ENCODE data around the gene POLG. TPM values are rescaled to one million over a fixed set of nuclear protein-coding genes. Genes with fewer than 3 reads are reported as not detected.

POLG gene
- polyA plus RNA-seq, 1 donor (not counting 4 experiments of a cell fraction or from before 2014, with no cell fraction given): 29.6 TPM

- no peak for TF ChIP-seq CTCF (optimal IDR thresholded peaks at IDR 0.05 in 1 of 3, IDR thresholded peaks at IDR 0.05 in 1 of 3, conservative IDR thresholded peaks at IDR 0.05 in 1 of 3; ENCODE audit: extremely low read depth in 1 of 3, insufficient read depth in 2 of 3, low read length in 3 of 3)
- no peak for TF ChIP-seq EZH2 (IDR thresholded peaks at IDR 0.05; ENCODE audit: low read length)
- H3K4me1 ChIP-seq (ENCODE audit: control insufficient read depth, extremely low read depth, insufficient read depth, low read length): peaks cover 2% of the 10 kb centered on the region
- H3K27ac ChIP-seq (ENCODE audit: control insufficient read depth, insufficient read depth, low read length): no peak overlapping the region
- H3K27me3 ChIP-seq (ENCODE audit: control insufficient read depth, extremely low read depth, insufficient read depth, low read length): no peaks in the 10 kb centered on the region
- DNase-seq (ENCODE audit: low read depth, low spot score) (no peak), FAIRE-seq (no peak)
- peaks cover 27% of the 10 kb centered on the region for H4K20me1 ChIP-seq (ENCODE audit: control insufficient read depth, extremely low read depth, insufficient read depth, low read length)
- peaks cover 73 to 85% of the 10 kb centered on the region in 2 experiments for H3K36me3 ChIP-seq (ENCODE audit: control insufficient read depth in 2 of 2, extremely low read depth in 1 of 2, insufficient read depth in 2 of 2, low read length in 2 of 2)
- H3K9me1 ChIP-seq (ENCODE audit: control insufficient read depth, extremely low read depth, insufficient read depth, low read length): no peaks in the 10 kb centered on the region
- no peaks in the 10 kb centered on the region for H3K9me3 ChIP-seq (ENCODE audit: control insufficient read depth, low read depth, low read length)
- no peak overlapping the region for H3K4me2 ChIP-seq (ENCODE audit: control insufficient read depth, extremely low read depth, insufficient read depth, low read depth, low read length)
- no peak overlapping the region for H3K9ac ChIP-seq (ENCODE audit: control insufficient read depth, extremely low read depth, insufficient read depth, low read length)
- H3K79me2 ChIP-seq (ENCODE audit: control insufficient read depth, insufficient read depth, low read length): peaks cover 54% of the 10 kb centered on the region
- no peak overlapping the region for H3K4me3 ChIP-seq (ENCODE audit: control insufficient read depth in 2 of 3, extremely low read depth in 1 of 3, insufficient read depth in 2 of 3, low read depth in 1 of 3, low read length in 3 of 3)
- dilution Hi-C loops (cut with MboI; ENCODE audit: extremely low pct_ligation_motif_present, low sequenced_read_pairs): no loop called here
- no peak overlapping the region for H2AFZ ChIP-seq (ENCODE audit: control insufficient read depth, low read length)
Measured at GRCh38 chr15:89325039-89325803, 9.4 kb downstream of the POLG start.

DNA sequence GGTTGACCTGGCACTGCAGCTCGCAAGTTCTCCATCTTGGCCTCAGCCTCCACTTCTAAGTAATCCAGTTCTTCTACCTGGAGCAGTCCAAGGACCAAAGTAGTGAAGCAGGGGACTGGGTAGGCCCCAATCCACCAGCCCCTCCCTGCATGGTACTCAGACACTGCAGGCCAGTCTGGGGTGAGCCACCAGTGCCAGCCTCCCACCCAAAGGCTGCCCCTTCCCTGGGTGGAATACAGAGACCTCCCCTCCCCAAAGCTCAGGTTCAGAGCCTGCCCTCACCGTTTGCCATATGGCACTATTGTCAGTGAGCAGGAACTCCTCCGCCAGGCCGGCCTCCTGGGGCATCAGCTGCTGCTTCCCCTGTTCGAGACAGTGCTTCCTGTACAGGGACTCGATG lies 10.8 kb downstream of the POLG start:
- no peak for FAIRE-seq
- Histone ChIP-seq H3K36me3 (ENCODE audit: control insufficient read depth in 2 of 2, extremely low read depth in 1 of 2, insufficient read depth in 2 of 2, low read length in 2 of 2) (peaks cover 75 to 82% of the 10 kb centered on the region in 2 experiments), H3K4me2 (ENCODE audit: control insufficient read depth, extremely low read depth, insufficient read depth, low read depth, low read length) (no peak overlapping the region), H2AFZ (ENCODE audit: control insufficient read depth, low read length) (no peak overlapping the region), H3K9ac (ENCODE audit: control insufficient read depth, extremely low read depth, insufficient read depth, low read length) (no peak overlapping the region), H3K27ac (ENCODE audit: control insufficient read depth, insufficient read depth, low read length) (no peak overlapping the region), H3K9me1 (ENCODE audit: control insufficient read depth, extremely low read depth, insufficient read depth, low read length) (no peaks in the 10 kb centered on the region), H3K4me1 (ENCODE audit: control insufficient read depth, extremely low read depth, insufficient read depth, low read length) (no peaks in the 10 kb centered on the region), H4K20me1 (ENCODE audit: control insufficient read depth, extremely low read depth, insufficient read depth, low read length) (peaks cover 30% of the 10 kb centered on the region), H3K27me3 (ENCODE audit: control insufficient read depth, extremely low read depth, insufficient read depth, low read length) (no peaks in the 10 kb centered on the region), H3K79me2 (ENCODE audit: control insufficient read depth, insufficient read depth, low read length) (peaks cover 41% of the 10 kb centered on the region), H3K9me3 (ENCODE audit: control insufficient read depth, low read depth, low read length) (no peaks in the 10 kb centered on the region), H3K4me3 (ENCODE audit: control insufficient read depth in 2 of 3, extremely low read depth in 1 of 3, insufficient read depth in 2 of 3, low read depth in 1 of 3, low read length in 3 of 3) (no peak overlapping the region)
- dilution Hi-C loops (cut with MboI; ENCODE audit: extremely low pct_ligation_motif_present, low sequenced_read_pairs): no loop called here
- TF ChIP-seq EZH2 (IDR thresholded peaks at IDR 0.05; ENCODE audit: low read length) (no peak), CTCF (optimal IDR thresholded peaks at IDR 0.05 in 1 of 3, IDR thresholded peaks at IDR 0.05 in 1 of 3, conservative IDR thresholded peaks at IDR 0.05 in 1 of 3; ENCODE audit: extremely low read depth in 1 of 3, insufficient read depth in 2 of 3, low read length in 3 of 3) (no peak)
- DNase-seq (ENCODE audit: low read depth, low spot score): no peak
